Neuron (in vitro differentiated cells): ENCODE results near the gene CEP68.
"Not testable (repeated sequence)": the region's sequence is repeated elsewhere in the genome, so short reads cannot be mapped to it uniquely, and the experiment has no call there.

ENCODE experiments used
- H2AFZ ChIP-seq: one replicate; pipeline ENCODE4 v1.6.1; 2013; ENCODE audit warnings: low read depth, mild to moderate bottlenecking, inconsistent platforms, low read length, moderate library complexity
- H3K27me3 ChIP-seq: one replicate; pipeline ENCODE4 v1.6.1; 2013; ENCODE audit warnings: low read length; ENCODE audit not compliant: insufficient read depth
- H3K36me3 ChIP-seq: one replicate; pipeline ENCODE4 v1.6.1; 2013; ENCODE audit warnings: low read length; ENCODE audit not compliant: insufficient read depth
- H3K4me1 ChIP-seq: one replicate; pipeline ENCODE4 v1.6.1; 2013; ENCODE audit warnings: low read length; ENCODE audit not compliant: insufficient read depth
- H3K4me3 ChIP-seq: 2 replicates; pipeline ENCODE4 v1.5.1; 2013; ENCODE audit warnings: mild to moderate bottlenecking, low read length, moderate library complexity
- H3K9me3 ChIP-seq: one replicate; pipeline ENCODE4 v1.6.1; 2013; ENCODE audit warnings: low read length

The CEP68 gene

GRCh38 chr2:65128297-65129190 is 72.3 kb downstream of the CEP68 start:
- Histone ChIP-seq H3K36me3 (no peaks in the 10 kb centered on the region), H3K4me1 (peaks cover 10% of the 10 kb centered on the region), H3K4me3 (peak overlapping the region; percentile 98), H3K27me3 (no peaks in the 10 kb centered on the region), H2AFZ (no peak overlapping the region), H3K9me3 (no peaks in the 10 kb centered on the region)

GRCh38 chr2:65129286-65129825 is 73.1 kb downstream of the CEP68 start:
- Histone ChIP-seq H3K4me3 (peak overlapping the region; percentile 98), H2AFZ (peak overlapping the region; percentile 94), H3K4me1 (peaks cover 10% of the 10 kb centered on the region), H3K27me3 (no peaks in the 10 kb centered on the region), H3K9me3 (no peaks in the 10 kb centered on the region), H3K36me3 (no peaks in the 10 kb centered on the region)

- no peaks in the 10 kb centered on the region for H3K27me3 ChIP-seq
- peak within 1 kb of the TSS; percentile 98 for H3K4me3 ChIP-seq
- H3K4me1 ChIP-seq: peaks cover 10% of the 10 kb centered on the region
- H3K9me3 ChIP-seq: no peaks in the 10 kb centered on the region
- H2AFZ ChIP-seq: peak within 1 kb of the TSS; percentile 94
- H3K36me3 ChIP-seq: no peaks in the 10 kb centered on the region
These were observed 73.8 kb downstream of the CEP68 start, which contains the start of gene RAB1A for GRCh38 chr2:65129826-65130663. Gene RAB1A (minus strand): TSS chr2:65130106. CDS start chr2:65129915, 191 bp downstream.

- H3K27me3 ChIP-seq: no peaks in the 10 kb centered on the region
- H3K9me3 ChIP-seq: no peaks in the 10 kb centered on the region
- H3K4me1 ChIP-seq: peaks cover 10% of the 10 kb centered on the region
- H3K4me3 ChIP-seq: peak overlapping the region; percentile 55
- H2AFZ ChIP-seq: peak overlapping the region; percentile 60
- H3K36me3 ChIP-seq: no peaks in the 10 kb centered on the region
These were observed 74.5 kb downstream of the CEP68 start for GRCh38 chr2:65130664-65131175.

DNA sequence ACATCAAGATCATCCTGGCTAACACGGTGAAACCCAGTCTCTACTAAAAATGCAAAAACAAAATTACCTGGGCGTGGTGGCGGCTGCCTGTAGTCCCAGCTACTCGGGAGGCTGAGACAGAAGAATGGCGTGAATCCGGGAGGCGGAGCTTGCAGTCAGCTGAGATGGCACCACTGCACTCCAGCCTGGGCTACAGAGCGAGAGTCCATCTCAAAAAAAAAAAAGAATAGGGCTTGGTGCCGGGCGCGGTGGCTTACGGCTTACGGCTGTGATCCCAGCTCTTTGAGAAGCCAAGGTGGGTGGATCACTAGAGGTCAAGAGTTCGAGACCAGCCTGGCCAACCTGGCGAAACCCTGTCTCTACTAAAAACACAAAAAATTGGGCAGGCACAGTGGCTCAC is 76.7 kb downstream of the CEP68 start:
- H3K36me3 ChIP-seq, H2AFZ ChIP-seq, H3K9me3 ChIP-seq, H3K4me3 ChIP-seq, H3K27me3 ChIP-seq: not testable (repeated sequence)
- H3K4me1 ChIP-seq: peaks cover 10% of the 10 kb centered on the region

DNA sequence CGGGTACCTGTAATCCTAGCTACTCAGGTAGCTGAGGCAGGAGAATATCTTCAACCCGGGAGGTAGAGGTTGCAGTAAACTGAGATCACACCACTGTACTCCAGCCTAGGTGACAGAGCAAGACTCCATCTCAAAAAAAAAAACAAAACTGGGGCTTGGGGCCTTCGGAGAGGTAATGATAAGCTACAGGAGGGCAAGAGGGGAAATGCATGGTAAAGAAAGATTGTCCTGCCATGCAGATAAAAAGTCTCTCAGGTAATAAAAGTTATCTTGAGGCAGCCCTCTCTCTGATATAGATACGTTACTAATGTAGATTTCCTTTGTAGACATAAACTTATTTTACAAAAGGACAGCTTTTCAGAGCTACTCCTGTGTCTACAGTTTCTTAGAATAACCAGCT is 77.4 kb downstream of the CEP68 start:
- no peak overlapping the region for H2AFZ ChIP-seq
- no peaks in the 10 kb centered on the region for H3K36me3 ChIP-seq
- peaks cover 3% of the 10 kb centered on the region for H3K4me1 ChIP-seq
- H3K4me3 ChIP-seq: no peak overlapping the region
- H3K9me3 ChIP-seq: no peaks in the 10 kb centered on the region
- no peaks in the 10 kb centered on the region for H3K27me3 ChIP-seq

DNA sequence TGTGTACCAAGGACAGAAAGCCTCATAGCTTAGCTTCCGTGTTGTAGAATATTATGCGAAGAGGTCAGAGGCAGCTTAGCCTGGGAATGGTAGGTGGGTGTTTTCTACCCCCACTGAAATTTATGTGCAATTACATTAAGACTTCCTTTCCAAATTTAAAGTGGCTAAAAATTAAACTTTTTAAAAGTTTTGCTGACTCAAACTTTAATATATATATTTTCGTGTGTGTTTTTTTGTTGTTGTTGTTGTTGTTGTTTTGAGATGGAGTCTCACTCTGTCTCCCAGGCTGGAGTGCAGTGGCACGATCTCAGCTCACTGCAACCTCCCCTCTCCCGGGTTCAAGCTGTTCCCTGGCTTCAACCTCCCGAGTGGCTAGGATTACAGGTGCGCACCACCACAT is 77.9 kb downstream of the CEP68 start:
- H3K4me1 ChIP-seq: no peaks in the 10 kb centered on the region

GRCh38 chr2:65136253-65136652 is 80.0 kb downstream of the CEP68 start:
- Histone ChIP-seq H3K27me3 (no peaks in the 10 kb centered on the region), H2AFZ (no peak overlapping the region), H3K9me3 (no peaks in the 10 kb centered on the region), H3K4me1 (no peaks in the 10 kb centered on the region), H3K36me3 (no peaks in the 10 kb centered on the region), H3K4me3 (no peak overlapping the region)

More for the DNA sequence above, 77.9 kb downstream of the CEP68 start:
- no peaks in the 10 kb centered on the region for H3K9me3 ChIP-seq
- no peak overlapping the region for H3K4me3 ChIP-seq
- H3K36me3 ChIP-seq: no peaks in the 10 kb centered on the region
- H2AFZ ChIP-seq: no peak overlapping the region
- no peaks in the 10 kb centered on the region for H3K27me3 ChIP-seq
